Caco-2 (cell line): ENCODE measurements around the gene TBCB. TPM values are rescaled to one million over a fixed set of nuclear protein-coding genes. Genes with fewer than 3 reads are reported as not detected.
A peak's percentile ranks its signal among the peaks of the same experiment; 100 is the strongest.

ENCODE experiments used
- BruUV-seq: library from RNA; stranded (reverse); fragments of 400-500 nt; replicated peaks from 2 replicates; lab custom pipeline; 2021; lab: Mats Ljungman, UMichigan
- CTCF ChIA-PET: fragments of 300-600 bp; sonication (Branson Sonifier 250); formaldehyde crosslinking; loops from one replicate; lab custom pipeline; 2022; ENCODE audit warnings: antibody characterized with exemption; lab: Charles Lee
- POLR2A ChIA-PET: fragments of 300-600 bp; sonication (Branson Sonifier 250); formaldehyde crosslinking; loops from one replicate; lab custom pipeline; 2022; ENCODE audit warnings: antibody characterized with exemption; lab: Charles Lee
- DNase-seq, 2 experiments: peaks; one replicate each; pipeline versions ENCODE4 v3.0.0 to v3.0.0-alpha.2; 2020 to 2022
- H3K27me3 ChIP-seq: replicated peaks from 2 replicates; pipeline ENCODE4 v1.6.0; 2011; ENCODE audit warnings: low read length; ENCODE audit not compliant: control insufficient read depth, insufficient read depth
- H3K36me3 ChIP-seq: 2 replicates; pipeline ENCODE4 v1.5.1; 2011; ENCODE audit warnings: low read length; ENCODE audit not compliant: control insufficient read depth, insufficient read depth
- H3K4me1 ChIP-seq: fragments of 250-450 bp; sonication (Bioruptor Pico); 2 replicates; pipeline ENCODE4 v1.5.1; 2020; ENCODE audit warnings: mild to moderate bottlenecking
- H3K4me3 ChIP-seq: 2 replicates; pipeline ENCODE4 v1.5.1; 2011; ENCODE audit warnings: low read depth, mild to moderate bottlenecking, control low read depth, low read length
- H3K9me3 ChIP-seq: fragments of 250-450 bp; sonication (Bioruptor Pico); 2 replicates; pipeline ENCODE4 v1.5.1; 2020; ENCODE audit warnings: mild to moderate bottlenecking, moderate library complexity
- H3K27ac Mint-ChIP-seq: one replicate; pipeline ENCODE4 v1.8.0; 2022; ENCODE audit warnings: mixed read lengths; ENCODE audit not compliant: unreplicated experiment
- H3K27me3 Mint-ChIP-seq: one replicate; pipeline ENCODE4 v1.8.0; 2022; ENCODE audit warnings: mixed read lengths; ENCODE audit not compliant: insufficient read depth, unreplicated experiment
- H3K36me3 Mint-ChIP-seq: one replicate; pipeline ENCODE4 v1.8.0; 2022; ENCODE audit warnings: mild to moderate bottlenecking, mixed read lengths; ENCODE audit not compliant: insufficient read depth, unreplicated experiment
- H3K4me1 Mint-ChIP-seq: one replicate; pipeline ENCODE4 v1.8.0; 2022; ENCODE audit warnings: low read depth, mixed read lengths; ENCODE audit not compliant: unreplicated experiment
- H3K4me3 Mint-ChIP-seq: one replicate; pipeline ENCODE4 v1.8.0; 2022; ENCODE audit warnings: mild to moderate bottlenecking, moderate library complexity, mixed read lengths; ENCODE audit not compliant: unreplicated experiment
- H3K9me3 Mint-ChIP-seq: one replicate; pipeline ENCODE4 v1.8.0; 2022; ENCODE audit warnings: mixed read lengths; ENCODE audit not compliant: unreplicated experiment
- CTCF ChIP-seq, 2 experiments: fragments of 200-600 bp in 1 of 2; IDR thresholded peaks; 1 replicate in 1 of 2; 2 replicates in 1 of 2; pipeline versions ENCODE4 v1.5.1 to v1.8.0; 2011 to 2022; ENCODE audit warnings: antibody characterized with exemption in 1 of 2, control low read depth in 1 of 2, inconsistent platforms in 1 of 2, low read depth in 1 of 2, low read length in 1 of 2, mild to moderate bottlenecking in 1 of 2, moderate library complexity in 1 of 2; ENCODE audit not compliant: insufficient read depth in 1 of 2, severe bottlenecking in 1 of 2, unreplicated experiment in 1 of 2
- intact Hi-C: fragments of 100-400 bp; cut with micrococcal nuclease; formaldehyde crosslinking; loops from one replicate; pipeline ENCODE4 v1.10.0; 2022; ENCODE audit not compliant: unreplicated experiment
- total RNA-seq: library from RNA; stranded (reverse); gene quantifications from 2 replicates; pipeline ENCODE4 v1.2.3, GENCODE V29; 2022

TBCB gene
- total RNA-seq, 1 experiment from 2014 or later: 191 TPM

GRCh38 chr19:36139120-36139472 is 23.8 kb downstream of the TBCB start:
- no TSS peak for BruUV-seq

GRCh38 chr19:36139473-36140303 is 24.4 kb downstream of the TBCB start, which contains the start of gene CAPNS1:
TSS of gene CAPNS1 (plus strand) at chr19:36140066. CDS start at chr19:36141012, 946 bp downstream.
- TF ChIP-seq CTCF (IDR thresholded peaks at IDR 0.05; ENCODE audit: insufficient read depth in 1 of 2, low read depth in 1 of 2, low read length in 1 of 2, severe bottlenecking in 1 of 2, unreplicated experiment in 1 of 2): peak; percentile 33 to 46
- POLR2A ChIA-PET: interaction anchor here (0.6 to 2.0 kb wide), 5 partner anchors 10 to 172 kb away, joined by 4 to 12 read pairs (median 5); partner anchors contain the start of genes ZNF146 and ZNF565
- intact Hi-C loops: loop anchor here (1.0 to 2.0 kb wide), 4 partner anchors 11 to 76 kb away; partner anchors contain the start of genes POLR2I, TBCB and ZNF146
- H3K4me3 ChIP-seq: peak within 1 kb of the TSS; percentile 70
- Mint-ChIP-seq H3K27me3 (no peaks in the 10 kb centered on the region), H3K4me1 (peaks cover 21% of the 10 kb centered on the region), H3K4me3 (peak within 1 kb of the TSS; percentile 93), H3K27ac (peak within 1 kb of the TSS; percentile 91), H3K36me3 (peaks cover 36% of the 10 kb centered on the region), H3K9me3 (peaks cover 9% of the 10 kb centered on the region)
- no peaks in the 10 kb centered on the region for H3K27me3 ChIP-seq
- peaks cover 7% of the 10 kb centered on the region for H3K4me1 ChIP-seq
- H3K9me3 ChIP-seq: no peaks in the 10 kb centered on the region; the same call in 1 of the 2 replicates
- CTCF ChIA-PET: interaction anchor here (1.5 kb wide), 1 partner anchor 12 kb away, joined by 10 read pairs; no protein-coding TSS in a partner anchor
- H3K36me3 ChIP-seq: 0 out of 2 replicates have a peak, but pooled peaks cover 3% of the 10 kb centered on the region
- no TSS peak for BruUV-seq
- peak; percentile 97 to 99 for DNase-seq

More at GRCh38 chr19:36139120-36139472, 23.8 kb downstream of the TBCB start:
- Histone ChIP-seq H3K27me3 (no peaks in the 10 kb centered on the region), H3K4me1 (peaks cover 7% of the 10 kb centered on the region), H3K4me3 (peak overlapping the region; percentile 70), H3K36me3 (0 out of 2 replicates have a peak, but pooled peaks cover 1% of the 10 kb centered on the region), H3K9me3 (no peaks in the 10 kb centered on the region; the same call in 1 of the 2 replicates)
- no peaks in the 10 kb centered on the region for H3K27me3 Mint-ChIP-seq
- TF ChIP-seq CTCF (IDR thresholded peaks at IDR 0.05; ENCODE audit: insufficient read depth in 1 of 2, low read depth in 1 of 2, low read length in 1 of 2, severe bottlenecking in 1 of 2, unreplicated experiment in 1 of 2): no peak
- DNase-seq: no peak
- CTCF ChIA-PET: interaction anchor here (1.5 kb wide), 1 partner anchor 11 kb away, joined by 10 read pairs; no protein-coding TSS in a partner anchor
- H3K4me1 Mint-ChIP-seq: peaks cover 21% of the 10 kb centered on the region
- POLR2A ChIA-PET: interaction anchor here (0.7 to 2.0 kb wide), 3 partner anchors 10 to 75 kb away, joined by 4 to 10 read pairs (median 5); partner anchors contain the start of genes ZNF146 and ZNF565
- peak overlapping the region; percentile 93 for H3K4me3 Mint-ChIP-seq
- intact Hi-C loops: loop anchor here (1.0 to 2.0 kb wide), 4 partner anchors 11 to 76 kb away; partner anchors contain the start of genes POLR2I, TBCB and ZNF146
- H3K36me3 Mint-ChIP-seq: peaks cover 35% of the 10 kb centered on the region
- peak overlapping the region; percentile 91 for H3K27ac Mint-ChIP-seq
- H3K9me3 Mint-ChIP-seq: peaks cover 9% of the 10 kb centered on the region
